ENCODE data around the gene GRPEL1.

GRCh38 chr4:7068279-7068842 is 497 bp upstream of the GRPEL1 start:
- TF ChIP-seq, protein P1, sequence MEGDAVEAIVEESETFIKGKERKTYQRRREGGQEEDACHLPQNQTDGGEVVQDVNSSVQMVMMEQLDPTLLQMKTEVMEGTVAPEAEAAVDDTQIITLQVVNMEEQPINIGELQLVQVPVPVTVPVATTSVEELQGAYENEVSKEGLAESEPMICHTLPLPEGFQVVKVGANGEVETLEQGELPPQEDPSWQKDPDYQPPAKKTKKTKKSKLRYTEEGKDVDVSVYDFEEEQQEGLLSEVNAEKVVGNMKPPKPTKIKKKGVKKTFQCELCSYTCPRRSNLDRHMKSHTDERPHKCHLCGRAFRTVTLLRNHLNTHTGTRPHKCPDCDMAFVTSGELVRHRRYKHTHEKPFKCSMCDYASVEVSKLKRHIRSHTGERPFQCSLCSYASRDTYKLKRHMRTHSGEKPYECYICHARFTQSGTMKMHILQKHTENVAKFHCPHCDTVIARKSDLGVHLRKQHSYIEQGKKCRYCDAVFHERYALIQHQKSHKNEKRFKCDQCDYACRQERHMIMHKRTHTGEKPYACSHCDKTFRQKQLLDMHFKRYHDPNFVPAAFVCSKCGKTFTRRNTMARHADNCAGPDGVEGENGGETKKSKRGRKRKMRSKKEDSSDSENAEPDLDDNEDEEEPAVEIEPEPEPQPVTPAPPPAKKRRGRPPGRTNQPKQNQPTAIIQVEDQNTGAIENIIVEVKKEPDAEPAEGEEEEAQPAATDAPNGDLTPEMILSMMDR (IDR thresholded peaks at IDR 0.05) = no peak
- TF ChIP-seq POLR2A (IDR thresholded peaks at IDR 0.05) = no peak

All from testis (tissue), 2 donors.